UCSD-AML1 (cell line): ENCODE results near the gene NCF2.
A peak's percentile ranks its signal among the peaks of the same experiment; 100 is the strongest.

Experiments used
- DNase-seq: peaks from one replicate; lab custom pipeline; 2025; ENCODE audit not compliant: unreplicated experiment; lab: John Stamatoyannopoulos, UW

NCF2 gene

GRCh38 chr1:183612407-183612806 is 22.1 kb upstream of the NCF2 start:
- DNase-seq, result no peak

GRCh38 chr1:183611021-183611420 is 20.8 kb upstream of the NCF2 start:
- no peak for DNase-seq

GRCh38 chr1:183609759-183610452 is 19.6 kb upstream of the NCF2 start:
- no peak for DNase-seq

- peak; percentile 54 for DNase-seq
Measured at GRCh38 chr1:183609313-183609712, 19.1 kb upstream of the NCF2 start.

GRCh38 chr1:183607322-183607980 is 17.2 kb upstream of the NCF2 start:
- no peak for DNase-seq

GRCh38 chr1:183605904-183606303 is 15.6 kb upstream of the NCF2 start:
- DNase-seq, result no peak

GRCh38 chr1:183604815-183605214 is 14.6 kb upstream of the NCF2 start:
- DNase-seq, result peak; percentile 42

GRCh38 chr1:183604038-183604808 is 14.0 kb upstream of the NCF2 start:
- peak; percentile 58 for DNase-seq

- DNase-seq, result no peak
Measured at GRCh38 chr1:183602510-183602909, 12.3 kb upstream of the NCF2 start.

- DNase-seq, result no peak
Measured at GRCh38 chr1:183600634-183601033, 10.4 kb upstream of the NCF2 start.

GRCh38 chr1:183600136-183600535 is 9.9 kb upstream of the NCF2 start:
- DNase-seq, result no peak

- no peak for DNase-seq
Measured at GRCh38 chr1:183598386-183598785, 8.1 kb upstream of the NCF2 start.

- no peak for DNase-seq
Measured at GRCh38 chr1:183597656-183598347, 7.5 kb upstream of the NCF2 start.

GRCh38 chr1:183596500-183596899 is 6.2 kb upstream of the NCF2 start:
- no peak for DNase-seq

- DNase-seq, result no peak
Measured at GRCh38 chr1:183595537-183595936, 5.3 kb upstream of the NCF2 start.

GRCh38 chr1:183593356-183593755 is 3.1 kb upstream of the NCF2 start:
- DNase-seq, result peak; percentile 27

GRCh38 chr1:183592733-183593132 is 2.5 kb upstream of the NCF2 start:
- DNase-seq, result no peak

- DNase-seq, result no peak
Measured at GRCh38 chr1:183589874-183590243, 400 bp downstream of the NCF2 start.

GRCh38 chr1:183589384-183589783 is 875 bp downstream of the NCF2 start:
- no peak for DNase-seq

- no peak for DNase-seq
Measured at GRCh38 chr1:183588827-183589226, 1.4 kb downstream of the NCF2 start.

- no peak for DNase-seq
Measured at GRCh38 chr1:183586926-183587325, 3.3 kb downstream of the NCF2 start.

- no peak for DNase-seq
Measured at GRCh38 chr1:183586455-183586854, 3.8 kb downstream of the NCF2 start.
